ENCODE results near the gene LPP.

LPP gene

GRCh38 chr3:188241072-188241471 lies 87.1 kb downstream of the LPP start:
- DNase-seq (ENCODE audit: extremely low spot score), result no peak
- CTCF ChIA-PET, result no interaction called here
- POLR2A ChIA-PET, result no interaction called here
- TF ChIP-seq ELF4 (IDR thresholded peaks at IDR 0.05) (no peak), L3MBTL2 (conservative IDR thresholded peaks at IDR 0.05) (no peak), CTBP1 (IDR thresholded peaks at IDR 0.05; ENCODE audit: borderline replicate concordance) (no peak), TARDBP (IDR thresholded peaks at IDR 0.05) (no peak), FOXA1 (IDR thresholded peaks at IDR 0.05) (no peak)

DNA sequence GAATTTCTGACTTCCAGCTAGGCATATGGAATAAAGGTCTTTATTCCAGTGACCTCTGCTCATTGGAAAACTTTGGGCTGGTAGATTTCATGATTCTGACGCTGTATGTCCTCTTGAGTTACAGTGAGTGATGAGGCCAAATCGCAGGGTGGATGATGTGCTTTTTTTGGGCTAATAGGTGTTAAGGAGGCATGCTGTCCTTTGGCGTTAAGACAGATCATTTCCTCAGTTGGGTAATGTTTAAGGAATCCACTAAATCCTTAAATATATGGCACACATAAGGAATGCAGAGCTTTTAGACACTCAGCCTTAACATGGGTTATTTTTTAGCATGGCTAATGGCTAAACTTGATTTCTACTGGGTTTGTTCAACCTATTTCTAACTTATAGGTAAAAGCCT lies 87.9 kb downstream of the LPP start:
- ChIA-PET CTCF (no interaction called here), POLR2A (no interaction called here)
- no peak for DNase-seq (ENCODE audit: extremely low spot score)
- TF ChIP-seq SUZ12 (IDR thresholded peaks at IDR 0.05), result no peak
- TF ChIP-seq NFRKB (IDR thresholded peaks at IDR 0.05), result no peak
- TF ChIP-seq BHLHE40 (IDR thresholded peaks at IDR 0.05; ENCODE audit: borderline replicate concordance), result no peak
- TF ChIP-seq PKNOX1 (IDR thresholded peaks at IDR 0.05), result no peak
- TF ChIP-seq CTBP1 (IDR thresholded peaks at IDR 0.05; ENCODE audit: borderline replicate concordance), result no peak
- TF ChIP-seq FOXK2 (IDR thresholded peaks at IDR 0.05), result no peak
- TF ChIP-seq L3MBTL2 (conservative IDR thresholded peaks at IDR 0.05), result no peak
- no peak for TF ChIP-seq ARNT (IDR thresholded peaks at IDR 0.05)

- TF ChIP-seq ARNT (IDR thresholded peaks at IDR 0.05), result no peak
- no peak for TF ChIP-seq SUZ12 (IDR thresholded peaks at IDR 0.05)
- no peak for TF ChIP-seq CTBP1 (IDR thresholded peaks at IDR 0.05; ENCODE audit: borderline replicate concordance)
- TF ChIP-seq NFRKB (IDR thresholded peaks at IDR 0.05), result no peak
- TF ChIP-seq LEF1 (IDR thresholded peaks at IDR 0.05; ENCODE audit: borderline replicate concordance), result no peak
- TF ChIP-seq HDGF (IDR thresholded peaks at IDR 0.05; ENCODE audit: borderline replicate concordance), result no peak
- no peak for TF ChIP-seq ZNF384 (IDR thresholded peaks at IDR 0.05)
- no peak for TF ChIP-seq FOXK2 (IDR thresholded peaks at IDR 0.05)
- no peak for TF ChIP-seq L3MBTL2 (conservative IDR thresholded peaks at IDR 0.05)
- TF ChIP-seq ELF4 (IDR thresholded peaks at IDR 0.05), result no peak
- no peak for TF ChIP-seq BHLHE40 (IDR thresholded peaks at IDR 0.05; ENCODE audit: borderline replicate concordance)
- TF ChIP-seq FOXA1 (IDR thresholded peaks at IDR 0.05), result no peak
- no peak for TF ChIP-seq TARDBP (IDR thresholded peaks at IDR 0.05)
- TF ChIP-seq FOXM1 (IDR thresholded peaks at IDR 0.05; ENCODE audit: borderline replicate concordance), result no peak
- no peak for TF ChIP-seq SP1 (IDR thresholded peaks at IDR 0.05)
- TF ChIP-seq PKNOX1 (IDR thresholded peaks at IDR 0.05), result no peak
- ChIA-PET POLR2A (no interaction called here), CTCF (no interaction called here)
- DNase-seq (ENCODE audit: extremely low spot score), result no peak
These were observed 88.6 kb downstream of the LPP start for GRCh38 chr3:188242436-188243123.

GRCh38 chr3:188243124-188243795 lies 89.3 kb downstream of the LPP start:
- POLR2A ChIA-PET, result no interaction called here
- no peak for DNase-seq (ENCODE audit: extremely low spot score)
- TF ChIP-seq HDGF (IDR thresholded peaks at IDR 0.05; ENCODE audit: borderline replicate concordance) (no peak), BHLHE40 (IDR thresholded peaks at IDR 0.05; ENCODE audit: borderline replicate concordance) (no peak), FOXM1 (IDR thresholded peaks at IDR 0.05; ENCODE audit: borderline replicate concordance) (no peak), TARDBP (IDR thresholded peaks at IDR 0.05) (no peak), CTBP1 (IDR thresholded peaks at IDR 0.05; ENCODE audit: borderline replicate concordance) (no peak), PKNOX1 (IDR thresholded peaks at IDR 0.05) (no peak), SUZ12 (IDR thresholded peaks at IDR 0.05) (no peak), ELF4 (IDR thresholded peaks at IDR 0.05) (no peak), L3MBTL2 (conservative IDR thresholded peaks at IDR 0.05) (no peak)
- CTCF ChIA-PET, result no interaction called here

- POLR2A ChIA-PET, result no interaction called here
- DNase-seq (ENCODE audit: extremely low spot score), result no peak
- no peak for TF ChIP-seq HDGF (IDR thresholded peaks at IDR 0.05; ENCODE audit: borderline replicate concordance)
- no peak for TF ChIP-seq ELF4 (IDR thresholded peaks at IDR 0.05)
- TF ChIP-seq FOXA1 (IDR thresholded peaks at IDR 0.05), result no peak
- no peak for TF ChIP-seq LEF1 (IDR thresholded peaks at IDR 0.05; ENCODE audit: borderline replicate concordance)
- CTCF ChIA-PET, result no interaction called here
These were observed 90.5 kb downstream of the LPP start for GRCh38 chr3:188244395-188244861.

DNA sequence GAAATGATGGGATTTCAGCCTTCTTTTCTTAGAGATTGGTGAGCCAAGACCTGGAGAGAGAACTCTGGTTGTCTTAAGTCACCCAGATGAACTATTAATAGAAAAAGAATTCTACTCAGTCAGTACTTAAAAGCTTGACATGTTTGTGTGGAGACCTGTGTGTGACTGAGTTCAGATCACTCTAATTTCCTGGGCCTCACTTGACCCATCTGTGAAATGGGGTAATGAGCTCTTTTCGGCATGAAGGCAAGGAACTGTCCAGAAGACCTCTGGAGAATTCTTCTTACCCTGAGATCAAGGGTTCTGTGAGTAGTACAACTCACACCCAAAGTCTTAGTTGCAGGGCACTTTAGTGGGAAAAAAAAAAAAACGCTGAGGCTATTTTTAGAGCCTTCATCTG lies 92.9 kb downstream of the LPP start:
- TF ChIP-seq TARDBP (IDR thresholded peaks at IDR 0.05) (no peak), PKNOX1 (IDR thresholded peaks at IDR 0.05) (no peak), ARNT (IDR thresholded peaks at IDR 0.05) (no peak), CTBP1 (IDR thresholded peaks at IDR 0.05; ENCODE audit: borderline replicate concordance) (no peak), ELF4 (IDR thresholded peaks at IDR 0.05) (no peak), LEF1 (IDR thresholded peaks at IDR 0.05; ENCODE audit: borderline replicate concordance) (no peak), FOXK2 (IDR thresholded peaks at IDR 0.05) (no peak), SP1 (IDR thresholded peaks at IDR 0.05) (no peak), NFRKB (IDR thresholded peaks at IDR 0.05) (no peak), SUZ12 (IDR thresholded peaks at IDR 0.05) (no peak), ZNF384 (IDR thresholded peaks at IDR 0.05) (no peak), FOXA1 (IDR thresholded peaks at IDR 0.05) (no peak), FOXM1 (IDR thresholded peaks at IDR 0.05; ENCODE audit: borderline replicate concordance) (no peak), BHLHE40 (IDR thresholded peaks at IDR 0.05; ENCODE audit: borderline replicate concordance) (no peak), HDGF (IDR thresholded peaks at IDR 0.05; ENCODE audit: borderline replicate concordance) (no peak), L3MBTL2 (conservative IDR thresholded peaks at IDR 0.05) (no peak)
- no peak for DNase-seq (ENCODE audit: extremely low spot score)
- CTCF ChIA-PET, result interaction anchor here (1.1 kb wide), 1 partner anchor 14 kb away, joined by 3 read pairs; no protein-coding TSS in a partner anchor
- POLR2A ChIA-PET, result no interaction called here
